ENCODE results near the gene DERL2.

Gene DERL2

GRCh38 chr17:5485270-5486205 lies at the start of gene DERL2:
Gene DERL2 (minus strand): TSS chr17:5486178. CDS start chr17:5486161, 17 bp downstream.
- in situ Hi-C loops (cut with MboI; ENCODE audit: low sequenced_read_pairs), result no loop called here

- in situ Hi-C loops (cut with MboI; ENCODE audit: low sequenced_read_pairs), result no loop called here
Measured at GRCh38 chr17:5535436-5535835, 49.5 kb upstream of the DERL2 start.

- in situ Hi-C loops (cut with MboI; ENCODE audit: low sequenced_read_pairs), result no loop called here
Measured at GRCh38 chr17:5533486-5534315, 47.7 kb upstream of the DERL2 start.

- in situ Hi-C loops (cut with MboI; ENCODE audit: low sequenced_read_pairs), result no loop called here
Measured at GRCh38 chr17:5532581-5532980, 46.6 kb upstream of the DERL2 start.

- in situ Hi-C loops (cut with MboI; ENCODE audit: low sequenced_read_pairs), result no loop called here
Measured at GRCh38 chr17:5531085-5531418, 45.1 kb upstream of the DERL2 start.

GRCh38 chr17:5530265-5531084 lies 44.5 kb upstream of the DERL2 start:
- in situ Hi-C loops (cut with MboI; ENCODE audit: low sequenced_read_pairs), result no loop called here

- in situ Hi-C loops (cut with MboI; ENCODE audit: low sequenced_read_pairs), result no loop called here
Measured at GRCh38 chr17:5527601-5528250, 41.7 kb upstream of the DERL2 start.

GRCh38 chr17:5526821-5527598 lies 41.0 kb upstream of the DERL2 start:
- in situ Hi-C loops (cut with MboI; ENCODE audit: low sequenced_read_pairs), result no loop called here

GRCh38 chr17:5523249-5523648 lies 37.3 kb upstream of the DERL2 start:
- in situ Hi-C loops (cut with MboI; ENCODE audit: low sequenced_read_pairs), result no loop called here

GRCh38 chr17:5522476-5522875 lies 36.5 kb upstream of the DERL2 start:
- in situ Hi-C loops (cut with MboI; ENCODE audit: low sequenced_read_pairs), result no loop called here

GRCh38 chr17:5516060-5516792 lies 30.2 kb upstream of the DERL2 start:
- in situ Hi-C loops (cut with MboI; ENCODE audit: low sequenced_read_pairs), result no loop called here

GRCh38 chr17:5514976-5515375 lies 29.0 kb upstream of the DERL2 start:
- in situ Hi-C loops (cut with MboI; ENCODE audit: low sequenced_read_pairs), result no loop called here

GRCh38 chr17:5513628-5514027 lies 27.6 kb upstream of the DERL2 start:
- in situ Hi-C loops (cut with MboI; ENCODE audit: low sequenced_read_pairs), result no loop called here

GRCh38 chr17:5511401-5512225 lies 25.6 kb upstream of the DERL2 start:
- in situ Hi-C loops (cut with MboI; ENCODE audit: low sequenced_read_pairs), result no loop called here

- in situ Hi-C loops (cut with MboI; ENCODE audit: low sequenced_read_pairs), result no loop called here
Measured at GRCh38 chr17:5510771-5511170, 24.8 kb upstream of the DERL2 start.

- in situ Hi-C loops (cut with MboI; ENCODE audit: low sequenced_read_pairs), result no loop called here
Measured at GRCh38 chr17:5509482-5509881, 23.5 kb upstream of the DERL2 start.

- in situ Hi-C loops (cut with MboI; ENCODE audit: low sequenced_read_pairs), result no loop called here
Measured at GRCh38 chr17:5508810-5509209, 22.8 kb upstream of the DERL2 start.

- in situ Hi-C loops (cut with MboI; ENCODE audit: low sequenced_read_pairs), result no loop called here
Measured at GRCh38 chr17:5506307-5506706, 20.3 kb upstream of the DERL2 start.
